Retinal pigment epithelial cell (primary cell): ENCODE measurements around the gene FNDC11.
"Not testable (repeated sequence)": the region's sequence is repeated elsewhere in the genome, so short reads cannot be mapped to it uniquely, and the experiment has no call there.

Source experiments
- DNase-seq: peaks from one replicate; pipeline ENCODE4 v3.0.0-alpha.2; 2010; ENCODE audit warnings: low read depth
- H3K4me3 ChIP-seq: 2 replicates; pipeline ENCODE4 v1.5.1; 2011; ENCODE audit warnings: mild to moderate bottlenecking, low read length, control low read depth, moderate library complexity
- CTCF ChIP-seq: conservative IDR thresholded peaks from 2 replicates; pipeline ENCODE4 v1.5.1; 2011; ENCODE audit warnings: low read depth, low read length, control low read depth, inconsistent platforms

FNDC11 gene

DNA sequence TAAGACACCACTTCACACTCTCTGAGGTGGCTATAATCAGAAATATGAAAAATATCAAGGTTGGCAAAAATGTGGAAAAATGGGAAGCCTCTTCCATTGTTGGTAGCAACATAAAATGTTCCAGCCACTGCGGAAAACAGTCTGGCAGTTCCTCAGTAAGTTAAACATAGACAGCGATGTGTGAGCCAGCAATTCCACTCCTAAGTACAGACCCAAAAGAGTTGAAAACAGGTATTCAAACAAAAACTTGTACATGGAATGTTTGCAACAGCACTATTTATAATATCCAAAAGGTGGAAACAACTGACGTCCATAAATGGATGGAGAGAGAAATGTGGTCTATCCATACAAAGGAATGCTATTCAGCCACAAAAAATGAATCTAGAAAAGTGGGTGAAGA lies 40.8 kb upstream of the FNDC11 start:
- no peak for TF ChIP-seq CTCF
- DNase-seq: no peak
- H3K4me3 ChIP-seq: no peak overlapping the region

- not testable (repeated sequence) for H3K4me3 ChIP-seq, DNase-seq
Observed at GRCh38 chr20:63514520-63514919, 39.4 kb upstream of the FNDC11 start.

GRCh38 chr20:63517376-63518309 lies 36.3 kb upstream of the FNDC11 start:
- no peak for TF ChIP-seq CTCF
- no peak for DNase-seq
- H3K4me3 ChIP-seq: no peak overlapping the region

DNA sequence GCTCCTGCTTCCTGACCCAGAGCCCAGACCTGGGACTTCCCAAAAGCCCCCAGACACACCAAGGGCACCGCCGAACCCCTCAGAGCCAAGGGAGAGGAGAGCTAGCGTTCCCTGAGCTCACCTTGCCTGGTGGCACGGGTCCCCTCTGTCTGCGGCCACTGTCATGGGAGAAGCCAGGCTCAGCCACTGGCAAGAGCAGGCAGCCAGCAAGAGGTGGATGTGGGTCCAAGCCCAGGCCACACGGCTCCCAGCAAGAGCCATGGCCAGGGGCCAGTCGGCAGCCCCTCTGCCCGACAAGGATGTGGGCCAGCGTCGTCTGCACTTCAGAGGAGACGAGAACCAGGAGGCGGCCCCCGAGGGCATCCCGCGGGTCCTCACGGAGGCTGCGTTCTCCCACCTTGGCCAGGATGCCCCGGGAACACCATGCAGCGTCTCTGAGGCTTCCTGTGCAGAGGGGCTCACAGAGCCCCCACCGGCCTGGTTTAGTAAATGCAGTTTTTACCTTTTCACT lies 35.6 kb upstream of the FNDC11 start:
- peak; percentile 15 for TF ChIP-seq CTCF
- DNase-seq: no peak
- H3K4me3 ChIP-seq: no peak overlapping the region

DNA sequence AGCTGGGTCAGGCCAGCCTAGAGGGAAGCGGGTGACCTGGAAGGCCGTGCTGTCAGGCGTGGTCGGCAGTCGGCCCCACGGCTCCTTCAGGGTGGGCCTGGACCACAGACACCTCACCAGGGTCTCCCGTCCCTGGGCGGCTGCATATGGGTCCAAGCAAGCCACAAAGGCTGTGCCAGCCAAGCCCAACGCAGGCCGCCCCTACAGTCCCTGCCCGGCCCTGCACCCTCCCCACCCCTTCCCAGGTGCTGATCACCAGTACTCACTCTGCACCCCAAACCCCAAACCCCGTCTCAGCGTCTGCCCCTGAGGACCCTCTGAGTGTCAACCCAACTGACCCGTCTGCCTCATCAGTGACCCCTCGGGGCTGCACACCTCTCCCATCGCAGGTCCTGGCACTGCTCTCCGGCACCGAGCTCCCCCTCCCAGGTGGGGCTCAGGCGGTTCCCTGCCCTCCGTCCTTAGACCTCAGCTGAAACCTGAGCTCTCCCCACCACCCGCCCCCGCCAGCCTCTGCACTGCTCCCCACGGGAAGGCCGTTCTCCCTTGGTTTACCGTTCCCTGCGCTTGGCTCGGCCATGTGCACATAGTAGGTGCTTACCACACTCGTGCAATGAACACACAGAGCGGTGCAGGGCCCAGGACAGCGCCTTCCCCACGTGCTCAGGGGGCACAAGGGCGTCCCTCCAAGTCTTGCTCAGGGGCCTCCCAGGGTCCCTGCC lies 34.9 kb upstream of the FNDC11 start:
- TF ChIP-seq CTCF: no peak
- peak overlapping the region; percentile 82 for H3K4me3 ChIP-seq
- DNase-seq: no peak

DNA sequence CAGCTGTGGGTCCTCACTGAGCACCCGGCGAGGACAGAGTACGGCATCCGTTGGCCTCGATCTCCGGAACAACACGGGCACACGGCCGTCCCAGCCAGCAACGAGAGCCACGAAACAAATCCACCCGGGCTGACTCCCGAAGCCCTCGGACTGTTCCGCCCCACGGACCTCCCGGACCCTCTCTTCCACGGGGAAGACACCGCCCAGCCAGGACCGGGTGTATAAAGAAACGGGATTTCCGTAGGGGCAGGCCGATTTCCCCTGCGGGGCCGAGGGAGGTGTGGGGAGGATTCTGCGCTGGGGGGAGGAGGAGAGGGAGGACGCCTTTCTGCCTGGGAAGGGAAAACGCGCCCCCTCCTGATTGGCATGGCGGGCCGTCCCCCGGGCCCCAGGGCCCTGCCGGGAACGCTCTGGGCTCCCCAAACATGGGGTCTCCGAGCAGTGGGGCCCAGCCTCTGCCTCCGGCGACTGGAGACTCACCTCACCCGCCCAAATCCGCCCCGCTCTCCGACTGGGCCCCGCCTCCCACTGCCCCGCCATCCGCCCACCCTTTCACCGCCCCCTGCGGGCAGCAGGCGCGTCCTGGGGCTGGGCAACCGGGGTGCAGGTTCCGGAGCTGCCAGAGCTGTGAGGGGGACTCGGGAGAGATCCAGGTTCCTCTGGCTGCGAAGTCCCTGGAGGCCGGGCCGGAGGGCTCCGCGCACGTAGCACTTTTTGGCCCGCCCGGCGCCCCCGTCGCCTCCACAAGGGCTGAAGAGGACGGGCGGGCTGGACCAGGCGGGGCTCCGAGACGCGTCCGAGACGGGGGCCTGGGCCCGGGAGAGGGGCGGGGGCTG lies 34.1 kb upstream of the FNDC11 start:
- no peak for DNase-seq
- peak overlapping the region; percentile 82 for H3K4me3 ChIP-seq
- TF ChIP-seq CTCF: peak; percentile 23

GRCh38 chr20:63520504-63520933 lies 33.4 kb upstream of the FNDC11 start, which contains the start of gene PPDPF:
Gene PPDPF (plus strand): TSS chr20:63520765. CDS start chr20:63521309, 544 bp downstream.
- DNase-seq: no peak
- peak within 1 kb of the TSS; percentile 82 for H3K4me3 ChIP-seq
- no peak for TF ChIP-seq CTCF
